ENCODE data around the gene CREB5. TPM values are rescaled to one million over a fixed set of nuclear protein-coding genes. Genes with fewer than 3 reads are reported as not detected.
A peak's percentile ranks its signal among the peaks of the same experiment; 100 is the strongest.

CREB5 gene
- total and polyA plus RNA-seq, 2 experiments from 2014 or later: 2.4 to 4.4 TPM

DNA sequence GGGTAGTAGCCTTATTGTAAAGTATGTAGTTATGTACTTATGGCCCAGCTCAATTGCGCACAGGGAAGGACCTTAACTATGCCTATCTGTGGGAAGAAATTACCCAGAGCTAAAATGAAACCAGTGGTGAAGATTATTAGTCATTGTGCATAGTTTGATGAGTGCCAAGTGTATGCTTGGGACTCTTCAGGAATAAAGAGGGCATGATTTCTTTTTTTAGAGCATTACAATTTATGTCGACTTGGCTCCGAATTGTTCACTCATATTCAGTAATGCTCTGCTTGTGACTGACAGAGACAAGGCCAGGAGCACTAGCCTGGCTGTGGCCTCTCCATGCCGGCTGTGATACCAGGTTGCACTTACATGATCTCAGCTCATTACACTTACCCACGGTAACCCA lies 276.3 kb downstream of the CREB5 start:
- no peaks in the 10 kb centered on the region for H3K27me3 ChIP-seq (ENCODE audit: insufficient read depth)
- H3K36me3 Mint-ChIP-seq (ENCODE audit: low read depth): no peaks in the 10 kb centered on the region
- no peaks in the 10 kb centered on the region for H4K20me1 ChIP-seq (replicated peaks; ENCODE audit: insufficient read depth)
- no peak overlapping the region for H3K4me3 Mint-ChIP-seq
- no peaks in the 10 kb centered on the region for H3F3A ChIP-seq (replicated peaks; ENCODE audit: low read depth)
- DNase-seq (ENCODE audit: low spot score) (no peak), ATAC-seq (no peak)
- H3K4me3 ChIP-seq: no peak overlapping the region
- TF ChIP-seq, protein P1, sequence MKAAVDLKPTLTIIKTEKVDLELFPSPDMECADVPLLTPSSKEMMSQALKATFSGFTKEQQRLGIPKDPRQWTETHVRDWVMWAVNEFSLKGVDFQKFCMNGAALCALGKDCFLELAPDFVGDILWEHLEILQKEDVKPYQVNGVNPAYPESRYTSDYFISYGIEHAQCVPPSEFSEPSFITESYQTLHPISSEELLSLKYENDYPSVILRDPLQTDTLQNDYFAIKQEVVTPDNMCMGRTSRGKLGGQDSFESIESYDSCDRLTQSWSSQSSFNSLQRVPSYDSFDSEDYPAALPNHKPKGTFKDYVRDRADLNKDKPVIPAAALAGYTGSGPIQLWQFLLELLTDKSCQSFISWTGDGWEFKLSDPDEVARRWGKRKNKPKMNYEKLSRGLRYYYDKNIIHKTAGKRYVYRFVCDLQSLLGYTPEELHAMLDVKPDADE (IDR thresholded peaks at IDR 0.05): no peak
- no peak for TF ChIP-seq NANOG (IDR thresholded peaks at IDR 0.05; ENCODE audit: borderline replicate concordance)
- TF ChIP-seq EZH2phosphoT487 (IDR thresholded peaks at IDR 0.05; ENCODE audit: unreplicated experiment): no peak
- no peak for TF ChIP-seq ZNF331 (CRISPR knock-in tag; IDR thresholded peaks at IDR 0.05; ENCODE audit: low read depth)
- no peak for TF ChIP-seq ZNF114 (CRISPR knock-in tag; IDR thresholded peaks at IDR 0.05)
- no peak for TF ChIP-seq JUNB (IDR thresholded peaks at IDR 0.05; ENCODE audit: unreplicated experiment)
- H2AFZ ChIP-seq: no peak overlapping the region
- H3K4me2 ChIP-seq: no peak overlapping the region
- no peaks in the 10 kb centered on the region for H3K27me3 Mint-ChIP-seq (ENCODE audit: insufficient read depth, low read depth, poor library complexity)
- H3K4me1 ChIP-seq (ENCODE audit: insufficient read depth): peaks cover 18% of the 10 kb centered on the region
- H3K9me2 ChIP-seq (ENCODE audit: insufficient read depth): no peaks in the 10 kb centered on the region
- no peaks in the 10 kb centered on the region for H3K36me3 ChIP-seq (ENCODE audit: insufficient read depth)
- H3K79me2 ChIP-seq (replicated peaks; ENCODE audit: insufficient read depth): no peaks in the 10 kb centered on the region
- no peaks in the 10 kb centered on the region for H3K9me3 Mint-ChIP-seq
- no peak overlapping the region for H3K27ac Mint-ChIP-seq
- H3K27ac ChIP-seq (ENCODE audit: low read depth): no peak overlapping the region
- H3K4me1 Mint-ChIP-seq: peaks cover under 1% of the 10 kb centered on the region; the same call in 2 of the 3 replicates

DNA sequence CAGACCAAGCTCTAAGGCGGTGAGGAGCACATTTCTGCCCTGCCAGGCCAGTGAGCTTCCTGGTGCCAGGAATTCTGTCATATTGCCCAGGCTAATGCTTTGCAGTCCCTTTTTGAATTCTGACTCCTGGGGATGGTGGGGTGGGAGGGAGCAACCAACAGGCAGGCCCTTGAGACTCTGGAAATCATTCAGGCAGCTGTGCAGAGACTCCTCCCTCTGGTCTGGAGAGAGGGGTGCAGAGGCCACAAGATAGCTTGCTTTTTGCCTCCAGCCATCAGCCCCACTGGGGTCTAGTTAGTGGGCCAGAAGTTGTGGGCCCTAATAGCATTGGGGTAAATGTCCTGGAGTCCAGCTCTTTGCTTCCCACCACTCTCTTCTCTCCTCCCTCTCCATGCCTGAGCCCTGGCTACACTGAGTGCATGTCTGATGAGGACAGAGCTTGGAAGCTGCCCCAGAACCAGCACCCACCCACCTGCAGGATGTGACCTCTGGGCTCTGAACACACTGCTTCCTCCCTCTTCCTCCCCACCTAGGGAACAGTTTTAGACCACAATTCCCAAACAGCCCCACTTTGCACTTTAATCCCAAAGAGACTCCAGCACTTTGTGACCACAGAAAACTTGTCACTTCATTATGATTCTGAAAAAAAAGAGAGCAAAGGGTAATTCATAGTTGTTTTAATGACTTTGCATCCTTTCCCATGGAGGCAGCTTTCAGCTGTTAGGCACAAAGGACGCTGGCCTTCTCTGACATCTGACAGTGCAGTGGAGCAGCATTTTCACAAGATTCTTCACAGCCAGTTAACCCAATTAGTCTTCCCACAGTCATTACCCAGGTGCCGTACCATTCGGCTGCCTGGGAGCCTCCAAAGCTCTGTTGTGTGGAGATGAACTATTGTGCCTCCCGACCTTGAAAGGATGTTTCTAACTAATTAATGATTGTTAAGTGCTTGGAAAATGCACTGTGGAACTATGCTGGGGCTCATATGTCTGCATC lies 283.3 kb downstream of the CREB5 start:
- no peak for DNase-seq (ENCODE audit: low spot score)
- no peaks in the 10 kb centered on the region for H3F3A ChIP-seq (replicated peaks; ENCODE audit: low read depth)
- no peak overlapping the region for H3K4me3 Mint-ChIP-seq
- H3K4me3 ChIP-seq: no peak overlapping the region
- TF ChIP-seq NANOG (IDR thresholded peaks at IDR 0.05; ENCODE audit: borderline replicate concordance): no peak
- H3K4me1 Mint-ChIP-seq: peaks cover 14% of the 10 kb centered on the region; the same call in 2 of the 3 replicates
- no peaks in the 10 kb centered on the region for H3K9me2 ChIP-seq (ENCODE audit: insufficient read depth)
- peaks cover 1% of the 10 kb centered on the region for H3K27me3 Mint-ChIP-seq (ENCODE audit: insufficient read depth, low read depth, poor library complexity)
- no peak overlapping the region for H3K27ac Mint-ChIP-seq
- H3K79me2 ChIP-seq (replicated peaks; ENCODE audit: insufficient read depth): no peaks in the 10 kb centered on the region
- no peaks in the 10 kb centered on the region for H3K9me3 Mint-ChIP-seq
- no peak overlapping the region for H3K4me2 ChIP-seq
- peaks cover 13% of the 10 kb centered on the region; the same call in 1 of the 2 replicates for H3K4me1 ChIP-seq (ENCODE audit: insufficient read depth)
- peak; percentile 47; the same call in 2 of the 3 replicates for ATAC-seq
- no peaks in the 10 kb centered on the region for H3K27me3 ChIP-seq (ENCODE audit: insufficient read depth)
- H3K36me3 Mint-ChIP-seq (ENCODE audit: low read depth): no peaks in the 10 kb centered on the region
- H4K20me1 ChIP-seq (replicated peaks; ENCODE audit: insufficient read depth): no peaks in the 10 kb centered on the region
- H3K36me3 ChIP-seq (ENCODE audit: insufficient read depth): no peaks in the 10 kb centered on the region
- H2AFZ ChIP-seq: peak overlapping the region; percentile 16; the same call in 1 of the 2 replicates
- H3K27ac ChIP-seq (ENCODE audit: low read depth): no peak overlapping the region

DNA sequence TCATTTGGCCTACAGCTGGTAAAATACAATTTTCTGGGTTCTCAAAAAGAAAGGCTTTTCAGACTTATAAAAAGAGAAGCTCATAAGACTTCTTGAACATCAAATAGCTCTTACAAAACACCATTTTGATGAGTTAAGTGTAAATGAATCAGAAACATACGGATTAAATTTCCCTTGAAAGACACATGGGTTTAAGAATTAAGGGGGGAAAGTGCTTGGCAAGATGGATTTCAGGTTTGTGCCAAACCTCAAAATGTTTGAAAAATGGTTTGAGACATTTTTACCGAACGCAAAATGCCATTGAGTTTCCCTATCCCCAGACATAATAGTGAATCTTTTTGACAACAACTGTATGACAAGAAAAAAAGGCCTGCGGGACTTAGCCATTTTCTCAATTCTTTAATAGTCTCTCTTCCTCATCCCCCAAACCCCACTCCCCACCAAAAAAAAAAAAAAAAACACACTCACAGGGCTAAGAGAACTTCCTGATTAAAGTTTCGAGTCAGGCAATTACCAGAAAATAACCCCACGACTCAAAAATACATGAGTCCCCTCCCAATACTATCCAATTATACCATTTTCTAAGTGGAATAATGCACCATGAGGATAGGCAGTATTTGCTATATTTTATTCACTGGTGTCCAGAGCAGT lies 285.7 kb downstream of the CREB5 start:
- Mint-ChIP-seq H3K9me3 (no peaks in the 10 kb centered on the region), H3K27me3 (ENCODE audit: insufficient read depth, low read depth, poor library complexity) (peaks cover 1% of the 10 kb centered on the region), H3K27ac (no peak overlapping the region), H3K4me3 (no peak overlapping the region), H3K36me3 (ENCODE audit: low read depth) (no peaks in the 10 kb centered on the region), H3K4me1 (peaks cover 20% of the 10 kb centered on the region; the same call in 2 of the 3 replicates)
- Histone ChIP-seq H2AFZ (no peak overlapping the region), H3K4me3 (no peak overlapping the region), H3K9me2 (ENCODE audit: insufficient read depth) (peaks cover 2% of the 10 kb centered on the region; the same call in 1 of the 2 replicates), H3K27me3 (ENCODE audit: insufficient read depth) (no peaks in the 10 kb centered on the region), H3K4me2 (no peak overlapping the region), H4K20me1 (replicated peaks; ENCODE audit: insufficient read depth) (no peaks in the 10 kb centered on the region), H3K79me2 (replicated peaks; ENCODE audit: insufficient read depth) (no peaks in the 10 kb centered on the region), H3F3A (replicated peaks; ENCODE audit: low read depth) (no peaks in the 10 kb centered on the region), H3K36me3 (ENCODE audit: insufficient read depth) (no peaks in the 10 kb centered on the region), H3K4me1 (ENCODE audit: insufficient read depth) (peaks cover 21% of the 10 kb centered on the region; the same call in 1 of the 2 replicates), H3K27ac (ENCODE audit: low read depth) (no peak overlapping the region)
- no peak for DNase-seq (ENCODE audit: low spot score)
- ATAC-seq: no peak
- TF ChIP-seq ZNF331 (CRISPR knock-in tag; IDR thresholded peaks at IDR 0.05; ENCODE audit: low read depth): no peak
- no peak for TF ChIP-seq POLR2AphosphoS5 (IDR thresholded peaks at IDR 0.05; ENCODE audit: low read depth)
- TF ChIP-seq ZNF114 (CRISPR knock-in tag; IDR thresholded peaks at IDR 0.05): no peak
- TF ChIP-seq, protein P2, sequence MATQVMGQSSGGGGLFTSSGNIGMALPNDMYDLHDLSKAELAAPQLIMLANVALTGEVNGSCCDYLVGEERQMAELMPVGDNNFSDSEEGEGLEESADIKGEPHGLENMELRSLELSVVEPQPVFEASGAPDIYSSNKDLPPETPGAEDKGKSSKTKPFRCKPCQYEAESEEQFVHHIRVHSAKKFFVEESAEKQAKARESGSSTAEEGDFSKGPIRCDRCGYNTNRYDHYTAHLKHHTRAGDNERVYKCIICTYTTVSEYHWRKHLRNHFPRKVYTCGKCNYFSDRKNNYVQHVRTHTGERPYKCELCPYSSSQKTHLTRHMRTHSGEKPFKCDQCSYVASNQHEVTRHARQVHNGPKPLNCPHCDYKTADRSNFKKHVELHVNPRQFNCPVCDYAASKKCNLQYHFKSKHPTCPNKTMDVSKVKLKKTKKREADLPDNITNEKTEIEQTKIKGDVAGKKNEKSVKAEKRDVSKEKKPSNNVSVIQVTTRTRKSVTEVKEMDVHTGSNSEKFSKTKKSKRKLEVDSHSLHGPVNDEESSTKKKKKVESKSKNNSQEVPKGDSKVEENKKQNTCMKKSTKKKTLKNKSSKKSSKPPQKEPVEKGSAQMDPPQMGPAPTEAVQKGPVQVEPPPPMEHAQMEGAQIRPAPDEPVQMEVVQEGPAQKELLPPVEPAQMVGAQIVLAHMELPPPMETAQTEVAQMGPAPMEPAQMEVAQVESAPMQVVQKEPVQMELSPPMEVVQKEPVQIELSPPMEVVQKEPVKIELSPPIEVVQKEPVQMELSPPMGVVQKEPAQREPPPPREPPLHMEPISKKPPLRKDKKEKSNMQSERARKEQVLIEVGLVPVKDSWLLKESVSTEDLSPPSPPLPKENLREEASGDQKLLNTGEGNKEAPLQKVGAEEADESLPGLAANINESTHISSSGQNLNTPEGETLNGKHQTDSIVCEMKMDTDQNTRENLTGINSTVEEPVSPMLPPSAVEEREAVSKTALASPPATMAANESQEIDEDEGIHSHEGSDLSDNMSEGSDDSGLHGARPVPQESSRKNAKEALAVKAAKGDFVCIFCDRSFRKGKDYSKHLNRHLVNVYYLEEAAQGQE (IDR thresholded peaks at IDR 0.05; ENCODE audit: unreplicated experiment): no peak
- TF ChIP-seq EZH2phosphoT487 (IDR thresholded peaks at IDR 0.05; ENCODE audit: unreplicated experiment): no peak
- TF ChIP-seq EZH2 (IDR thresholded peaks at IDR 0.05; ENCODE audit: low read depth, unreplicated experiment): no peak
- TF ChIP-seq, protein P3, sequence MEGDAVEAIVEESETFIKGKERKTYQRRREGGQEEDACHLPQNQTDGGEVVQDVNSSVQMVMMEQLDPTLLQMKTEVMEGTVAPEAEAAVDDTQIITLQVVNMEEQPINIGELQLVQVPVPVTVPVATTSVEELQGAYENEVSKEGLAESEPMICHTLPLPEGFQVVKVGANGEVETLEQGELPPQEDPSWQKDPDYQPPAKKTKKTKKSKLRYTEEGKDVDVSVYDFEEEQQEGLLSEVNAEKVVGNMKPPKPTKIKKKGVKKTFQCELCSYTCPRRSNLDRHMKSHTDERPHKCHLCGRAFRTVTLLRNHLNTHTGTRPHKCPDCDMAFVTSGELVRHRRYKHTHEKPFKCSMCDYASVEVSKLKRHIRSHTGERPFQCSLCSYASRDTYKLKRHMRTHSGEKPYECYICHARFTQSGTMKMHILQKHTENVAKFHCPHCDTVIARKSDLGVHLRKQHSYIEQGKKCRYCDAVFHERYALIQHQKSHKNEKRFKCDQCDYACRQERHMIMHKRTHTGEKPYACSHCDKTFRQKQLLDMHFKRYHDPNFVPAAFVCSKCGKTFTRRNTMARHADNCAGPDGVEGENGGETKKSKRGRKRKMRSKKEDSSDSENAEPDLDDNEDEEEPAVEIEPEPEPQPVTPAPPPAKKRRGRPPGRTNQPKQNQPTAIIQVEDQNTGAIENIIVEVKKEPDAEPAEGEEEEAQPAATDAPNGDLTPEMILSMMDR (conservative IDR thresholded peaks at IDR 0.05; ENCODE audit: low read depth in 2 of 2): no peak
- TF ChIP-seq NANOG (IDR thresholded peaks at IDR 0.05; ENCODE audit: borderline replicate concordance): no peak
